ENCODE measurements around the gene DPRX.

- no peak for TF ChIP-seq POLR2AphosphoS5 (IDR thresholded peaks at IDR 0.05; ENCODE audit: low read depth, low read length)
- TF ChIP-seq CTCF (IDR thresholded peaks at IDR 0.05) = no peak
- no peak for TF ChIP-seq SIN3A (IDR thresholded peaks at IDR 0.05; ENCODE audit: borderline replicate concordance, insufficient read depth, low read depth, low read length)
Measured at GRCh38 chr19:53664152-53664551, 32.4 kb downstream of the DPRX start.

Data from Panc1 (cell line).